Heart left ventricle (tissue), 16 donors: Measurements from ENCODE around the gene PXK. TPM values are rescaled to one million over a fixed set of nuclear protein-coding genes. Genes with fewer than 3 reads are reported as not detected.
A peak's percentile ranks its signal among the peaks of the same experiment; 100 is the strongest.

Experiments
- ATAC-seq, 4 donors: fragments of 200-7000 bp; cut with Tn5 transposase; one replicate each; pipeline ENCODE4 v1.9.1; 2020 to 2022; ENCODE audit warnings: moderate library complexity in 4 of 4, mild to moderate bottlenecking in 3 of 4, moderate number of reproducible peaks in 1 of 4
- DNase-seq, 5 donors: peaks; one replicate each; pipeline ENCODE4 v3.0.0-alpha.2; 2020
- H3K27ac ChIP-seq, 12 donors: fragments of 200-600 bp; sonication (generic) in 4 of 12; one replicate each; pipeline versions ENCODE4 v1.5.0 to v1.8.0; 2016 to 2022; ENCODE audit warnings: mild to moderate bottlenecking in 2 of 12
- H3K27me3 ChIP-seq, 9 donors: fragments of 200-600 bp; sonication (generic) in 2 of 9; one replicate each; pipeline versions ENCODE4 v1.5.1 to v1.8.0; 2016 to 2022; ENCODE audit warnings: mild to moderate bottlenecking in 3 of 9
- H3K36me3 ChIP-seq, 9 donors: fragments of 200-600 bp; sonication (generic) in 2 of 9; one replicate each; pipeline versions ENCODE4 v1.5.0 to v1.8.0; 2018 to 2022; ENCODE audit warnings: mild to moderate bottlenecking in 2 of 9
- H3K4me1 ChIP-seq, 12 donors: fragments of 200-600 bp; sonication (generic) in 4 of 12; one replicate each; pipeline versions ENCODE4 v1.5.0 to v1.8.0; 2016 to 2022; ENCODE audit warnings: mild to moderate bottlenecking in 3 of 12
- H3K4me3 ChIP-seq, 12 donors: fragments of 200-600 bp; sonication (generic) in 4 of 12; one replicate each; pipeline versions ENCODE4 v1.5.0 to v1.8.0; 2017 to 2022; ENCODE audit warnings: mild to moderate bottlenecking in 9 of 12, moderate library complexity in 4 of 12
- H3K9me3 ChIP-seq, 12 donors: fragments of 200-600 bp; sonication (generic) in 4 of 12; one replicate each; pipeline versions ENCODE4 v1.5.0 to v1.8.0; 2016 to 2022; ENCODE audit warnings: mild to moderate bottlenecking in 1 of 12
- CTCF ChIP-seq, 12 donors: fragments of 200-600 bp; sonication (generic) in 4 of 12; IDR thresholded peaks; one replicate each; pipeline versions ENCODE4 v1.5.0 to v1.8.0; 2018 to 2022; ENCODE audit warnings: antibody characterized with exemption in 12 of 12, mild to moderate bottlenecking in 5 of 12
- POLR2A ChIP-seq, 2 donors: fragments of 450-650 bp; IDR thresholded peaks; one replicate each; pipeline ENCODE4 v1.6.1; 2017; ENCODE audit warnings: antibody characterized with exemption in 2 of 2, mild to moderate bottlenecking in 2 of 2, moderate library complexity in 2 of 2
- WGBS, 4 donors: extraction: QIAGEN DNeasy Blood & Tissue Kit in 2 of 4; methylation state at CpG; one replicate each; pipeline versions ENCODE4 v1.1.5 to v1.1.7; 2013 to 2018; 5-methylcytosine and 5-hydroxymethylcytosine counted together
- intact Hi-C, 10 donors: fragments of 100-400 bp; cut with DNase I; formaldehyde crosslinking; loops; one replicate each; pipeline versions ENCODE4 v1.11.1 to v1.14.2; 2022
- polyA plus RNA-seq, 2 donors: library from polyadenylated mRNA; stranded (reverse); fragments of 200-250 nt; gene quantifications; one replicate each; pipeline ENCODE4 v1.2.3, GENCODE V29; 2013
- total RNA-seq, 9 donors: library from RNA; depleted of rRNA in 2 of 9; stranded (reverse); fragments of >200 nt in 2 of 9; fragmentation: NEBNext Ultra II Directional in 3 of 9; extraction: Animal tissue kit (Norgen Biotek cat#: 25700) in 3 of 9; gene quantifications; one replicate each; pipeline versions ENCODE4 v1.1.0 to v1.2.4, GENCODE V29; 2016 to 2023
- donor health status: ischemic (EF 13 %, LVEDD 7.1; RV severe dilation, severe dysfunction).
- donor health status: healthy with polysubstance abuse.
- donor health status: DM: no; HTN: yes; CAD: no.
- donor health status: DM: no; HTN: no; CAD: no.
- donor health status: ischemic (EF 25% LVEDD 6.9; RV normal size, moderate dysfunction).
- donor health status: ischemic (EF 25% LVEDD 5.7; RV mildly dilated, moderate dysfunction).
- donor health status: healthy.
- donor health status: DM: yes; HTN: yes; CAD: no.
- donor health status: ischemic (EF 35%, LVEDD 5.7; RV mildly dilated, moderate dysfunction).
- donor health status: nonischemic (EF 11% LVEDD 7.7; RV severe dilation, severe dysfunction).
- donor health status: DM: yes; HTN: yes; CAD: no.
- donor health status: PGD.
- donor health status: ischemic (EF 29% LVEDD 5.4; RV normal size, mild dysfunction).
- donor health status: nonischemic (EF 23%, LVEDD 6.1; RV moderate dilation, normal function).

The PXK gene
- total and polyA plus RNA-seq, 11 donors, result 3.4 to 24.3 (median 12.7) TPM

- no peak overlapping the region for H3K27ac ChIP-seq
- ATAC-seq (no peak), DNase-seq (no peak)
- no peak overlapping the region for H3K4me3 ChIP-seq
- no peaks in the 10 kb centered on the region for H3K9me3 ChIP-seq
- intact Hi-C loops, result loop anchor here in 5 of 10 donors (5.0 to 10.0 kb wide), 2 partner anchors 63 to 105 kb away; partner anchors contain the start of genes ACOX2 (in 3 of the 5) and KCTD6 (in 2 of the 5)
- TF ChIP-seq CTCF (IDR thresholded peaks at IDR 0.05) (no peak), POLR2A (IDR thresholded peaks at IDR 0.05) (no peak)
- peaks cover 2 to 24% (median 22%) of the 10 kb centered on the region in 12 donors for H3K4me1 ChIP-seq
- 0 to 90% (median 38%) methylated on average over 1 of the region's 1 CpG for WGBS, 4 donors
- peaks cover 0 to 77% (median 75%) of the 10 kb centered on the region in 9 donors for H3K36me3 ChIP-seq
- H3K27me3 ChIP-seq, result no peaks in the 10 kb centered on the region
These were observed 97.0 kb downstream of the PXK start for GRCh38 chr3:58429657-58430056.

GRCh38 chr3:58432905-58433304, 100.2 kb downstream of the PXK start:
- intact Hi-C loops, result loop anchor here in 5 of 10 donors (1.0 to 10.0 kb wide), 4 partner anchors 58 to 102 kb away; partner anchors contain the start of genes ACOX2 (in 3 of the 5), KCTD6 (in 2 of the 5) and PXK (in 1 of the 5)
- H3K27me3 ChIP-seq, result no peaks in the 10 kb centered on the region

GRCh38 chr3:58433400-58434167, 100.9 kb downstream of the PXK start, which contains the start of gene PDHB:
PDHB (minus strand) TSS chr3:58433832; CDS start chr3:58433809, 23 bp downstream.
- peak; percentile 93 to 96 (median 95) for DNase-seq
- Histone ChIP-seq H3K27me3 (no peaks in the 10 kb centered on the region), H3K9me3 (no peaks in the 10 kb centered on the region), H3K4me3 (peak within 1 kb of the TSS; percentile 44 to 87 (median 76)), H3K36me3 (peaks cover 0 to 37% (median 36%) of the 10 kb centered on the region in 9 donors), H3K27ac (peak within 1 kb of the TSS; percentile 87 to 97 (median 92)), H3K4me1 (peaks cover 2 to 35% (median 24%) of the 10 kb centered on the region in 12 donors)
- intact Hi-C loops, result loop anchor here in 5 of 10 donors (1.0 to 10.0 kb wide), 4 partner anchors 58 to 101 kb away; partner anchors contain the start of genes ACOX2 (in 3 of the 5), KCTD6 (in 2 of the 5) and PXK (in 1 of the 5)
- TF ChIP-seq CTCF (IDR thresholded peaks at IDR 0.05) (peak in 1 of 12 donors; percentile 6), POLR2A (IDR thresholded peaks at IDR 0.05) (peak in 1 of 2 donors; percentile 79)
- ATAC-seq, result peak; percentile 95 to 99 (median 98)
- whole genome bisulfite sequencing, 4 donors, result 0% methylated on average over 30 to 67 of the region's 67 CpGs

More at GRCh38 chr3:58432905-58433304, 100.2 kb downstream of the PXK start:
- no peaks in the 10 kb centered on the region for H3K9me3 ChIP-seq
- peak overlapping the region; percentile 44 to 87 (median 76) for H3K4me3 ChIP-seq
- no peak for DNase-seq
- peak overlapping the region; percentile 87 to 97 (median 92) for H3K27ac ChIP-seq
- peaks cover 0 to 44% (median 42%) of the 10 kb centered on the region in 9 donors for H3K36me3 ChIP-seq
- 50 to 55% (median 52%) methylated on average over 6 of the region's 6 CpGs for WGBS, 4 donors
- H3K4me1 ChIP-seq, result peaks cover 2 to 35% (median 24%) of the 10 kb centered on the region in 12 donors
- ATAC-seq, result no peak
- TF ChIP-seq CTCF (IDR thresholded peaks at IDR 0.05) (no peak), POLR2A (IDR thresholded peaks at IDR 0.05) (no peak)

- intact Hi-C loops, result loop anchor here in 5 of 10 donors (5.0 to 10.0 kb wide), 2 partner anchors 58 to 101 kb away; partner anchors contain the start of genes ACOX2 (in 3 of the 5) and KCTD6 (in 2 of the 5)
These were observed 101.4 kb downstream of the PXK start for GRCh38 chr3:58434168-58434504.

More at GRCh38 chr3:58434168-58434504, 101.4 kb downstream of the PXK start:
- DNase-seq, result no peak
- Histone ChIP-seq H3K4me3 (peak overlapping the region; percentile 44 to 87 (median 76)), H3K4me1 (peaks cover 2 to 35% (median 24%) of the 10 kb centered on the region in 12 donors), H3K27ac (peak overlapping the region in 11 of 12 donors; percentile 66 to 97 (median 91)), H3K9me3 (no peaks in the 10 kb centered on the region), H3K36me3 (peaks cover 0 to 32% (median 30%) of the 10 kb centered on the region in 9 donors), H3K27me3 (no peaks in the 10 kb centered on the region)
- WGBS, 4 donors, result 55 to 90% (median 59%) methylated on average over 2 to 3 of the region's 3 CpGs
- ATAC-seq, result peak in 1 of 4 donors; percentile 8
- TF ChIP-seq CTCF (IDR thresholded peaks at IDR 0.05) (no peak), POLR2A (IDR thresholded peaks at IDR 0.05) (no peak)
